HG03103 (cell line): ENCODE results near the gene MEF2A.

ENCODE experiments used
- ATAC-seq: cut with Tn5 transposase; IDR thresholded peaks from one replicate; pipeline ENCODE4 v1.9.1; 2021; ENCODE audit warnings: low read depth; ENCODE audit not compliant: unreplicated experiment

Gene MEF2A

GRCh38 chr15:99598296-99598695 lies 32.5 kb downstream of the MEF2A start:
- ATAC-seq: no peak

- ATAC-seq: no peak
Measured at GRCh38 chr15:99603828-99604227, 38.0 kb downstream of the MEF2A start.

GRCh38 chr15:99604865-99605264 lies 39.1 kb downstream of the MEF2A start:
- ATAC-seq: no peak

GRCh38 chr15:99605490-99605931 lies 39.7 kb downstream of the MEF2A start:
- no peak for ATAC-seq

GRCh38 chr15:99605990-99606389 lies 40.2 kb downstream of the MEF2A start:
- no peak for ATAC-seq

- no peak for ATAC-seq
Measured at GRCh38 chr15:99606646-99607045, 40.9 kb downstream of the MEF2A start.

- no peak for ATAC-seq
Measured at GRCh38 chr15:99613481-99613880, 47.7 kb downstream of the MEF2A start.

- ATAC-seq: no peak
Measured at GRCh38 chr15:99613887-99614647, 48.3 kb downstream of the MEF2A start.

GRCh38 chr15:99614749-99615288 lies 49.0 kb downstream of the MEF2A start:
- ATAC-seq: no peak

- ATAC-seq: no peak
Measured at GRCh38 chr15:99615460-99615859, 49.7 kb downstream of the MEF2A start.

GRCh38 chr15:99616129-99616528 lies 50.3 kb downstream of the MEF2A start:
- no peak for ATAC-seq

- ATAC-seq: no peak
Measured at GRCh38 chr15:99616773-99617342, 51.1 kb downstream of the MEF2A start.

- ATAC-seq: no peak
Measured at GRCh38 chr15:99618941-99619411, 53.2 kb downstream of the MEF2A start.

- no peak for ATAC-seq
Measured at GRCh38 chr15:99619712-99620111, 53.9 kb downstream of the MEF2A start.

- no peak for ATAC-seq
Measured at GRCh38 chr15:99620178-99620577, 54.4 kb downstream of the MEF2A start.

- no peak for ATAC-seq
Measured at GRCh38 chr15:99621767-99622166, 56.0 kb downstream of the MEF2A start.

- ATAC-seq: no peak
Measured at GRCh38 chr15:99628374-99629001, 62.7 kb downstream of the MEF2A start.

- peak; percentile 19 for ATAC-seq
Measured at GRCh38 chr15:99630607-99631131, 64.9 kb downstream of the MEF2A start.

- peak; percentile 90 for ATAC-seq
Measured at GRCh38 chr15:99631255-99631654, 65.5 kb downstream of the MEF2A start.

GRCh38 chr15:99632521-99632920 lies 66.7 kb downstream of the MEF2A start:
- no peak for ATAC-seq

- ATAC-seq: no peak
Measured at GRCh38 chr15:99633655-99634054, 67.9 kb downstream of the MEF2A start.
